Measurements from ENCODE around the gene TOMM20.

DNA sequence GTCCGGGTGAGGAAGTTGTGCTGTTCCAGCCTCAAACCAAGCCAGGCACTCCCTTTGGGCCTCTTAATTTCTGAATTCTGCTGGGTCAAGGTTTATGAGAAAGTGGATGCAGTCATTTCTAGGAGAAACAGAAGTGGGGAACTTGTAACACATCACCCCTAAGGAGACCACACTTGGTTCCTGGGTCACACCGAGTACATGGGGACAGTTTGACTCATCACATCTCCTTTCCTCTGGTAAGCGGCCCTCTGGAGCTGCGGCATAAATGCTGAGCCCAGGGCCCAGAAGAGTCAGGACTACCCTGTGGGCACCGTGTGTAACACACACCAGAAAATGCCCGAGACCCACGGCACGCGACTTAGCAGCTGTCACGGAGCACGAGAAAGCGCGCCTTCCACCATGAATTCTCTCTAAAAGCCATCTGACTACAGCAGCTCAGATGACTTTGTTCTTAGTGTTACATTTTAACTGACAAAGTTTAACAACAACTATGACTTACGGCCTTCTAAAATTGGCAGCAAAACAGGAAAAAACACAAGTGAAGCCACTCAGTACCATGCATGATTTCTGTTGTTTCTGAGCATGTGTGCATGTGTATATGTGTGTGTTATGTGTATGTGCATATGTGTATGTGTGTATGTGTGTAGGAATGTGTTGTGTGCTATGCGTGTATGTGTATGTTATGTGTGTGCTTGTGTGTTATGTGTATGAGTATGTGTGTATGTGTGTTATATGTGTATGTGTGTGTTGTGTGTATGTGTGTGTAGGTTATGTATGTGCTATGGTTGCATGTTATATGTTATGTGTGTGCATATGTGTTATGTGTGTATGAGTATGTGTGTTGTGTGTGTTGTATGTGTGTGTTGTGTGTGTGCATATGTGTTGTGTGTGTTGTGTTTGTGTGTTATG, 50.8 kb downstream of the TOMM20 start:
- TF ChIP-seq, protein P1, sequence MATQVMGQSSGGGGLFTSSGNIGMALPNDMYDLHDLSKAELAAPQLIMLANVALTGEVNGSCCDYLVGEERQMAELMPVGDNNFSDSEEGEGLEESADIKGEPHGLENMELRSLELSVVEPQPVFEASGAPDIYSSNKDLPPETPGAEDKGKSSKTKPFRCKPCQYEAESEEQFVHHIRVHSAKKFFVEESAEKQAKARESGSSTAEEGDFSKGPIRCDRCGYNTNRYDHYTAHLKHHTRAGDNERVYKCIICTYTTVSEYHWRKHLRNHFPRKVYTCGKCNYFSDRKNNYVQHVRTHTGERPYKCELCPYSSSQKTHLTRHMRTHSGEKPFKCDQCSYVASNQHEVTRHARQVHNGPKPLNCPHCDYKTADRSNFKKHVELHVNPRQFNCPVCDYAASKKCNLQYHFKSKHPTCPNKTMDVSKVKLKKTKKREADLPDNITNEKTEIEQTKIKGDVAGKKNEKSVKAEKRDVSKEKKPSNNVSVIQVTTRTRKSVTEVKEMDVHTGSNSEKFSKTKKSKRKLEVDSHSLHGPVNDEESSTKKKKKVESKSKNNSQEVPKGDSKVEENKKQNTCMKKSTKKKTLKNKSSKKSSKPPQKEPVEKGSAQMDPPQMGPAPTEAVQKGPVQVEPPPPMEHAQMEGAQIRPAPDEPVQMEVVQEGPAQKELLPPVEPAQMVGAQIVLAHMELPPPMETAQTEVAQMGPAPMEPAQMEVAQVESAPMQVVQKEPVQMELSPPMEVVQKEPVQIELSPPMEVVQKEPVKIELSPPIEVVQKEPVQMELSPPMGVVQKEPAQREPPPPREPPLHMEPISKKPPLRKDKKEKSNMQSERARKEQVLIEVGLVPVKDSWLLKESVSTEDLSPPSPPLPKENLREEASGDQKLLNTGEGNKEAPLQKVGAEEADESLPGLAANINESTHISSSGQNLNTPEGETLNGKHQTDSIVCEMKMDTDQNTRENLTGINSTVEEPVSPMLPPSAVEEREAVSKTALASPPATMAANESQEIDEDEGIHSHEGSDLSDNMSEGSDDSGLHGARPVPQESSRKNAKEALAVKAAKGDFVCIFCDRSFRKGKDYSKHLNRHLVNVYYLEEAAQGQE (IDR thresholded peaks at IDR 0.05; ENCODE audit: insufficient read depth in 1 of 2, low read depth in 2 of 2, low read length in 2 of 2) = no peak
- TF ChIP-seq POLR2AphosphoS5 (IDR thresholded peaks at IDR 0.05; ENCODE audit: low read depth, low read length) = no peak
- TF ChIP-seq SIN3A (IDR thresholded peaks at IDR 0.05; ENCODE audit: borderline replicate concordance, insufficient read depth, low read length) = no peak
- no peak for TF ChIP-seq FOXP2 (optimal IDR thresholded peaks at IDR 0.05; ENCODE audit: borderline replicate concordance, extremely low read depth, extremely low read length, insufficient read depth)
